ENCODE measurements around the gene TMEM170A. TPM values are rescaled to one million over a fixed set of nuclear protein-coding genes. Genes with fewer than 3 reads are reported as not detected.
"Not testable (repeated sequence)": the region's sequence is repeated elsewhere in the genome, so short reads cannot be mapped to it uniquely, and the experiment has no call there.

TMEM170A gene
- total RNA-seq, 1 experiment from 2014 or later, result 46.8 TPM

- Histone ChIP-seq H4K20me1 (ENCODE audit: control insufficient read depth, insufficient read depth, insufficient read length) (no peaks in the 10 kb centered on the region), H2AFZ (ENCODE audit: low read length) (no peak overlapping the region)
- no CpG with 5 or more reads among the region's 2 CpGs for WGBS (ENCODE audit: extremely low coverage, insufficient read length, low lambda C conversion rate)
Observed at GRCh38 chr16:75466760-75467159, 2.3 kb upstream of the TMEM170A start.

GRCh38 chr16:75463389-75464121, 934 bp downstream of the TMEM170A start:
- not testable (repeated sequence) for H2BK5ac ChIP-seq (ENCODE audit: insufficient read length, low read length); H3K4me1 ChIP-seq (ENCODE audit: insufficient read depth, low read length); H3K9me3 Mint-ChIP-seq; H4K20me1 ChIP-seq (ENCODE audit: control insufficient read depth, insufficient read depth, insufficient read length); H2AFZ ChIP-seq (ENCODE audit: low read length); H2BK20ac ChIP-seq (ENCODE audit: low read depth, low read length, poor library complexity, severe bottlenecking); H3K23me2 ChIP-seq (ENCODE audit: insufficient read length, low read depth, low read length, poor library complexity, severe bottlenecking); H2BK15ac ChIP-seq (ENCODE audit: low read depth, low read length); H3K23ac ChIP-seq (ENCODE audit: insufficient read length, low read depth, low read length); H3K27me3 ChIP-seq (ENCODE audit: insufficient read depth, low read length); H3K27ac ChIP-seq (ENCODE audit: insufficient read length, low read depth, low read length); H3K56ac ChIP-seq (ENCODE audit: insufficient read length, low read depth, low read length); H3K79me1 ChIP-seq (ENCODE audit: insufficient read depth, low read depth, low read length, poor library complexity, severe bottlenecking); H4K91ac ChIP-seq (ENCODE audit: insufficient read length, low read depth, low read length); H3K27me3 Mint-ChIP-seq (ENCODE audit: low read depth); H3K18ac ChIP-seq (ENCODE audit: insufficient read length, low read depth, low read length); H3K14ac ChIP-seq (ENCODE audit: insufficient read depth, low read length); H2AK5ac ChIP-seq (ENCODE audit: insufficient read length, low read length); H3T11ph ChIP-seq (ENCODE audit: low read length); H4K5ac ChIP-seq (ENCODE audit: insufficient read length, low read depth, low read length); H2BK120ac ChIP-seq (ENCODE audit: low read depth, low read length, poor library complexity, severe bottlenecking); H3K9me3 ChIP-seq (ENCODE audit: control insufficient read depth, low read depth, low read length); H3K4ac ChIP-seq (ENCODE audit: low read depth, low read length); H4K8ac ChIP-seq (replicated peaks; ENCODE audit: insufficient read length, low read depth, low read length); H2BK12ac ChIP-seq (ENCODE audit: insufficient read length, low read depth, low read length)
- peak overlapping the region; percentile 93 to 99 for H3K4me3 Mint-ChIP-seq
- H3K79me2 ChIP-seq (ENCODE audit: insufficient read depth, low read length), result peaks cover 25% of the 10 kb centered on the region; the same call in 1 of the 2 replicates
- H3K36me3 Mint-ChIP-seq (ENCODE audit: insufficient read depth in 1 of 3, low read depth in 3 of 3), result peaks cover 4 to 17% (median 11%) of the 10 kb centered on the region in 3 experiments
- peak overlapping the region; percentile 95 for H3K4me2 ChIP-seq (ENCODE audit: insufficient read depth, insufficient read length, low read length)
- peak overlapping the region; percentile 84 for H3K9ac ChIP-seq (ENCODE audit: extremely low read depth, insufficient read length, low read length)
- peak overlapping the region; percentile 78 to 91 (median 87); a peak in 6 of 7 replicates for H3K27ac Mint-ChIP-seq
- WGBS (ENCODE audit: extremely low coverage, insufficient read length, low lambda C conversion rate), result no CpG with 5 or more reads among the region's 39 CpGs
- DNase-seq, result peak; percentile 49
- H3K4me1 Mint-ChIP-seq, result peaks cover 26 to 40% of the 10 kb centered on the region in 2 experiments

More at GRCh38 chr16:75466760-75467159, 2.3 kb upstream of the TMEM170A start:
- H3K23ac ChIP-seq (ENCODE audit: insufficient read length, low read depth, low read length), result no peak overlapping the region
- Mint-ChIP-seq H3K4me3 (no peak overlapping the region), H3K27ac (no peak overlapping the region; a peak in 1 of 7 replicates), H3K36me3 (ENCODE audit: insufficient read depth in 1 of 3, low read depth in 3 of 3) (peaks cover 0 to 11% (median 3%) of the 10 kb centered on the region in 3 experiments; a peak in 4 of 7 replicates), H3K9me3 (peaks cover 0 to 5% of the 10 kb centered on the region in 2 experiments; a peak in 3 of 5 replicates), H3K4me1 (peaks cover 22 to 28% of the 10 kb centered on the region in 2 experiments), H3K27me3 (ENCODE audit: low read depth) (peaks cover 2% of the 10 kb centered on the region)
- no peak overlapping the region for H2BK15ac ChIP-seq (ENCODE audit: low read depth, low read length)
- H3K4ac ChIP-seq (ENCODE audit: low read depth, low read length), result no peak overlapping the region
- H3K27ac ChIP-seq (ENCODE audit: insufficient read length, low read depth, low read length), result no peak overlapping the region
- H3K4me2 ChIP-seq (ENCODE audit: insufficient read depth, insufficient read length, low read length), result no peak overlapping the region
- no peak overlapping the region for H2AK5ac ChIP-seq (ENCODE audit: insufficient read length, low read length)
- no peaks in the 10 kb centered on the region for H3K79me1 ChIP-seq (ENCODE audit: insufficient read depth, low read depth, low read length, poor library complexity, severe bottlenecking)
- H2BK12ac ChIP-seq (ENCODE audit: insufficient read length, low read depth, low read length), result no peak overlapping the region
- no peaks in the 10 kb centered on the region for H3K4me1 ChIP-seq (ENCODE audit: insufficient read depth, low read length)
- H3K18ac ChIP-seq (ENCODE audit: insufficient read length, low read depth, low read length), result no peak overlapping the region
- H2BK120ac ChIP-seq (ENCODE audit: low read depth, low read length, poor library complexity, severe bottlenecking), result no peak overlapping the region
- no peak overlapping the region for H3K14ac ChIP-seq (ENCODE audit: insufficient read depth, low read length)
- H4K91ac ChIP-seq (ENCODE audit: insufficient read length, low read depth, low read length), result no peak overlapping the region
- H2BK20ac ChIP-seq (ENCODE audit: low read depth, low read length, poor library complexity, severe bottlenecking), result no peak overlapping the region
- no peak overlapping the region for H3K56ac ChIP-seq (ENCODE audit: insufficient read length, low read depth, low read length)
- H2BK5ac ChIP-seq (ENCODE audit: insufficient read length, low read length), result no peak overlapping the region
- TF ChIP-seq, protein P1, sequence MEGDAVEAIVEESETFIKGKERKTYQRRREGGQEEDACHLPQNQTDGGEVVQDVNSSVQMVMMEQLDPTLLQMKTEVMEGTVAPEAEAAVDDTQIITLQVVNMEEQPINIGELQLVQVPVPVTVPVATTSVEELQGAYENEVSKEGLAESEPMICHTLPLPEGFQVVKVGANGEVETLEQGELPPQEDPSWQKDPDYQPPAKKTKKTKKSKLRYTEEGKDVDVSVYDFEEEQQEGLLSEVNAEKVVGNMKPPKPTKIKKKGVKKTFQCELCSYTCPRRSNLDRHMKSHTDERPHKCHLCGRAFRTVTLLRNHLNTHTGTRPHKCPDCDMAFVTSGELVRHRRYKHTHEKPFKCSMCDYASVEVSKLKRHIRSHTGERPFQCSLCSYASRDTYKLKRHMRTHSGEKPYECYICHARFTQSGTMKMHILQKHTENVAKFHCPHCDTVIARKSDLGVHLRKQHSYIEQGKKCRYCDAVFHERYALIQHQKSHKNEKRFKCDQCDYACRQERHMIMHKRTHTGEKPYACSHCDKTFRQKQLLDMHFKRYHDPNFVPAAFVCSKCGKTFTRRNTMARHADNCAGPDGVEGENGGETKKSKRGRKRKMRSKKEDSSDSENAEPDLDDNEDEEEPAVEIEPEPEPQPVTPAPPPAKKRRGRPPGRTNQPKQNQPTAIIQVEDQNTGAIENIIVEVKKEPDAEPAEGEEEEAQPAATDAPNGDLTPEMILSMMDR (conservative IDR thresholded peaks at IDR 0.05), result no peak
- H4K5ac ChIP-seq (ENCODE audit: insufficient read length, low read depth, low read length), result no peak overlapping the region
- peaks cover 3% of the 10 kb centered on the region for H3K23me2 ChIP-seq (ENCODE audit: insufficient read length, low read depth, low read length, poor library complexity, severe bottlenecking)
- no peaks in the 10 kb centered on the region for H3K9me3 ChIP-seq (ENCODE audit: control insufficient read depth, low read depth, low read length)
- DNase-seq, result no peak
- no peaks in the 10 kb centered on the region for H3K27me3 ChIP-seq (ENCODE audit: insufficient read depth, low read length)
- no peak overlapping the region for H3T11ph ChIP-seq (ENCODE audit: low read length)
- H4K8ac ChIP-seq (replicated peaks; ENCODE audit: insufficient read length, low read depth, low read length), result no peak overlapping the region
- H3K9ac ChIP-seq (ENCODE audit: extremely low read depth, insufficient read length, low read length), result no peak overlapping the region
- peaks cover 11% of the 10 kb centered on the region; the same call in 1 of the 2 replicates for H3K79me2 ChIP-seq (ENCODE audit: insufficient read depth, low read length)

Data from H9 (cell line).